ENCODE results near the gene RGS19.
A peak's percentile ranks its signal among the peaks of the same experiment; 100 is the strongest.
"Not testable (repeated sequence)": the region's sequence is repeated elsewhere in the genome, so short reads cannot be mapped to it uniquely, and the experiment has no call there.

Gene RGS19

GRCh38 chr20:64079273-64080012, at the start of gene RGS19:
TSS of gene RGS19 (minus strand) at chr20:64079518. CDS start at chr20:64076886, 2,632 bp downstream.
- Mint-ChIP-seq H3K4me1 (peaks cover 39% of the 10 kb centered on the region), H3K27ac (peak within 1 kb of the TSS; percentile 55), H3K4me3 (peak within 1 kb of the TSS; percentile 90), H3K36me3 (no peaks in the 10 kb centered on the region), H3K9me3 (no peaks in the 10 kb centered on the region), H3K27me3 (peaks cover 2% of the 10 kb centered on the region)

- not testable (repeated sequence) for H3K27me3 Mint-ChIP-seq, H3K9me3 Mint-ChIP-seq, H3K27ac Mint-ChIP-seq, H3K4me3 Mint-ChIP-seq, H3K36me3 Mint-ChIP-seq, H3K4me1 Mint-ChIP-seq
These were observed 44.2 kb upstream of the RGS19 start for GRCh38 chr20:64123517-64123916.

GRCh38 chr20:64122927-64123326, 43.6 kb upstream of the RGS19 start:
- not testable (repeated sequence) for H3K4me3 Mint-ChIP-seq, H3K36me3 Mint-ChIP-seq, H3K27ac Mint-ChIP-seq, H3K27me3 Mint-ChIP-seq, H3K4me1 Mint-ChIP-seq, H3K9me3 Mint-ChIP-seq

GRCh38 chr20:64121586-64121985, 42.3 kb upstream of the RGS19 start:
- no peak overlapping the region for H3K27ac Mint-ChIP-seq
- no peak overlapping the region for H3K4me3 Mint-ChIP-seq
- peaks cover 7% of the 10 kb centered on the region for H3K4me1 Mint-ChIP-seq
- H3K27me3 Mint-ChIP-seq, result no peaks in the 10 kb centered on the region
- no peaks in the 10 kb centered on the region for H3K9me3 Mint-ChIP-seq
- H3K36me3 Mint-ChIP-seq, result no peaks in the 10 kb centered on the region

- Mint-ChIP-seq H3K9me3 (no peaks in the 10 kb centered on the region), H3K36me3 (no peaks in the 10 kb centered on the region), H3K27me3 (no peaks in the 10 kb centered on the region), H3K27ac (peak overlapping the region; percentile 77), H3K4me3 (peak overlapping the region; percentile 74), H3K4me1 (peaks cover 7% of the 10 kb centered on the region)
These were observed 40.5 kb upstream of the RGS19 start for GRCh38 chr20:64119681-64120341.

- no peaks in the 10 kb centered on the region for H3K27me3 Mint-ChIP-seq
- H3K4me1 Mint-ChIP-seq, result peaks cover 7% of the 10 kb centered on the region
- H3K4me3 Mint-ChIP-seq, result no peak overlapping the region
- H3K27ac Mint-ChIP-seq, result peak overlapping the region; percentile 43
- H3K36me3 Mint-ChIP-seq, result no peaks in the 10 kb centered on the region
- no peaks in the 10 kb centered on the region for H3K9me3 Mint-ChIP-seq
These were observed 40.0 kb upstream of the RGS19 start for GRCh38 chr20:64119301-64119680.

GRCh38 chr20:64117432-64117777, 38.1 kb upstream of the RGS19 start:
- H3K27ac Mint-ChIP-seq, H3K27me3 Mint-ChIP-seq, H3K4me1 Mint-ChIP-seq, H3K36me3 Mint-ChIP-seq, H3K4me3 Mint-ChIP-seq, H3K9me3 Mint-ChIP-seq: not testable (repeated sequence)

GRCh38 chr20:64116541-64117431, 37.5 kb upstream of the RGS19 start:
- Mint-ChIP-seq H3K27me3 (no peaks in the 10 kb centered on the region), H3K4me3 (no peak overlapping the region), H3K36me3 (no peaks in the 10 kb centered on the region), H3K27ac (no peak overlapping the region), H3K4me1 (peaks cover 7% of the 10 kb centered on the region), H3K9me3 (no peaks in the 10 kb centered on the region)

GRCh38 chr20:64116016-64116415, 36.7 kb upstream of the RGS19 start:
- no peaks in the 10 kb centered on the region for H3K27me3 Mint-ChIP-seq
- no peaks in the 10 kb centered on the region for H3K36me3 Mint-ChIP-seq
- no peak overlapping the region for H3K4me3 Mint-ChIP-seq
- no peak overlapping the region for H3K27ac Mint-ChIP-seq
- no peaks in the 10 kb centered on the region for H3K9me3 Mint-ChIP-seq
- H3K4me1 Mint-ChIP-seq, result peaks cover 7% of the 10 kb centered on the region

GRCh38 chr20:64115171-64115911, 36.0 kb upstream of the RGS19 start:
- Mint-ChIP-seq H3K9me3 (no peaks in the 10 kb centered on the region), H3K4me1 (peaks cover 5% of the 10 kb centered on the region), H3K27ac (no peak overlapping the region), H3K36me3 (no peaks in the 10 kb centered on the region), H3K27me3 (no peaks in the 10 kb centered on the region), H3K4me3 (no peak overlapping the region)

- Mint-ChIP-seq H3K27ac (no peak overlapping the region), H3K36me3 (no peaks in the 10 kb centered on the region), H3K27me3 (no peaks in the 10 kb centered on the region), H3K4me3 (no peak overlapping the region), H3K9me3 (no peaks in the 10 kb centered on the region), H3K4me1 (no peaks in the 10 kb centered on the region)
These were observed 35.1 kb upstream of the RGS19 start for GRCh38 chr20:64114356-64114971.

GRCh38 chr20:64113796-64114355, 34.6 kb upstream of the RGS19 start:
- no peaks in the 10 kb centered on the region for H3K4me1 Mint-ChIP-seq
- no peak overlapping the region for H3K27ac Mint-ChIP-seq
- H3K9me3 Mint-ChIP-seq, result no peaks in the 10 kb centered on the region
- H3K27me3 Mint-ChIP-seq, result no peaks in the 10 kb centered on the region
- no peaks in the 10 kb centered on the region for H3K36me3 Mint-ChIP-seq
- no peak overlapping the region for H3K4me3 Mint-ChIP-seq

GRCh38 chr20:64113444-64113775, 34.1 kb upstream of the RGS19 start:
- Mint-ChIP-seq H3K4me1 (no peaks in the 10 kb centered on the region), H3K4me3 (no peak overlapping the region), H3K36me3 (no peaks in the 10 kb centered on the region), H3K9me3 (no peaks in the 10 kb centered on the region), H3K27me3 (no peaks in the 10 kb centered on the region), H3K27ac (no peak overlapping the region)

- peaks cover 4% of the 10 kb centered on the region for H3K4me1 Mint-ChIP-seq
- no peak overlapping the region for H3K27ac Mint-ChIP-seq
- H3K27me3 Mint-ChIP-seq, result no peaks in the 10 kb centered on the region
- H3K36me3 Mint-ChIP-seq, result no peaks in the 10 kb centered on the region
- no peak overlapping the region for H3K4me3 Mint-ChIP-seq
- no peaks in the 10 kb centered on the region for H3K9me3 Mint-ChIP-seq
These were observed 33.5 kb upstream of the RGS19 start for GRCh38 chr20:64112691-64113443.

Data from activated naive CD4-positive, alpha-beta T cell treated with anti-CD3 and anti-CD28 coated beads, Interleukin-2, amount 50 U/mL, for 24 hours (primary cell).